A673 (cell line): ENCODE data around the gene AHCYL2. TPM values are rescaled to one million over a fixed set of nuclear protein-coding genes. Genes with fewer than 3 reads are reported as not detected.

Source experiments
- BruUV-seq: library from RNA; stranded (reverse); fragments of 400-500 nt; replicated peaks from 2 replicates; lab custom pipeline; 2021; lab: Mats Ljungman, UMichigan
- CTCF ChIA-PET: fragments of 300-600 bp; sonication (Branson Sonifier 250); formaldehyde crosslinking; loops from one replicate; lab custom pipeline; 2022; ENCODE audit warnings: antibody characterized with exemption; lab: Charles Lee
- POLR2A ChIA-PET: fragments of 300-600 bp; sonication (Branson Sonifier 250); formaldehyde crosslinking; loops from one replicate; lab custom pipeline; 2022; ENCODE audit warnings: antibody characterized with exemption; ENCODE audit not compliant: low non-redundant PET; lab: Charles Lee
- DNase-seq: peaks from one replicate; pipeline ENCODE4 v3.0.0-alpha.2; 2015; ENCODE audit warnings: low spot score
- H3K27ac ChIP-seq: fragments of 200-600 bp; sonication (generic); 2 replicates; pipeline ENCODE4 v1.5.1; 2016; ENCODE audit warnings: mixed run types, low read depth, mild to moderate bottlenecking, mixed read lengths, antibody characterized with exemption, low read length; ENCODE audit not compliant: poor library complexity, severe bottlenecking
- H3K27me3 ChIP-seq: fragments of 200-600 bp; sonication (generic); replicated peaks from 2 replicates; pipeline ENCODE4 v1.6.1; 2017; ENCODE audit warnings: mixed run types, low read depth, mild to moderate bottlenecking, mixed read lengths, antibody characterized with exemption, low read length; ENCODE audit not compliant: insufficient read depth, poor library complexity
- H3K36me3 ChIP-seq: fragments of 200-600 bp; sonication (generic); 2 replicates; pipeline ENCODE4 v1.6.1; 2016; ENCODE audit warnings: mixed run types, mild to moderate bottlenecking, mixed read lengths, antibody characterized with exemption, low read length; ENCODE audit not compliant: insufficient read depth, poor library complexity, severe bottlenecking
- H3K4me1 ChIP-seq: fragments of 200-600 bp; sonication (generic); 2 replicates; pipeline ENCODE4 v1.6.1; 2017; ENCODE audit warnings: mixed run types, mild to moderate bottlenecking, mixed read lengths, antibody characterized with exemption, low read length; ENCODE audit not compliant: insufficient read depth, poor library complexity, severe bottlenecking
- H3K4me3 ChIP-seq: fragments of 200-600 bp; sonication (generic); 2 replicates; pipeline ENCODE4 v1.5.1; 2016; ENCODE audit warnings: low read depth, mixed run types, mild to moderate bottlenecking, mixed read lengths, low read length; ENCODE audit not compliant: poor library complexity, severe bottlenecking
- H3K9me3 ChIP-seq: fragments of 200-600 bp; sonication (generic); 2 replicates; pipeline ENCODE4 v1.6.1; 2016; ENCODE audit warnings: mixed run types, low read depth, mild to moderate bottlenecking, mixed read lengths, antibody characterized with exemption, low read length; ENCODE audit not compliant: poor library complexity, severe bottlenecking
- CTCF ChIP-seq: fragments of 300-800, 200-600 bp; sonication (generic); conservative IDR thresholded peaks from 2 replicates; pipeline ENCODE4 v1.5.1; 2017; ENCODE audit warnings: low read depth, mild to moderate bottlenecking, antibody characterized with exemption, low read length, moderate library complexity, mixed read lengths
- EZH2 ChIP-seq: fragments of 200-600 bp; sonication (generic); IDR thresholded peaks from 2 replicates; pipeline ENCODE4 v1.6.1; 2017; ENCODE audit warnings: borderline replicate concordance, low read depth, mild to moderate bottlenecking, mixed read lengths, antibody characterized with exemption, low read length; ENCODE audit not compliant: poor library complexity, severe bottlenecking
- intact Hi-C: fragments of 100-400 bp; cut with micrococcal nuclease; formaldehyde crosslinking; loops from one replicate; pipeline ENCODE4 v1.10.0; 2022; ENCODE audit not compliant: unreplicated experiment
- total RNA-seq: library from RNA; stranded (reverse); gene quantifications from 2 replicates; pipeline ENCODE4 v1.2.3, GENCODE V29; 2021

Gene AHCYL2
- total RNA-seq, 1 experiment from 2014 or later, result 35.2 TPM

GRCh38 chr7:129390314-129390713 lies 165.5 kb downstream of the AHCYL2 start:
- ChIA-PET CTCF (interaction anchor here (1.1 to 1.3 kb wide), 2 partner anchors 14 to 23 kb away, joined by 3 to 4 read pairs; no protein-coding TSS in a partner anchor), POLR2A (no interaction called here)
- DNase-seq, result no peak
- H3K27me3 ChIP-seq, result no peaks in the 10 kb centered on the region
- no peaks in the 10 kb centered on the region for H3K36me3 ChIP-seq
- intact Hi-C loops, result no loop called here
- peaks cover 18% of the 10 kb centered on the region for H3K4me1 ChIP-seq
- no TSS peak for BruUV-seq
- H3K4me3 ChIP-seq, result no peak overlapping the region
- TF ChIP-seq EZH2 (no peak), CTCF (no peak)
- H3K9me3 ChIP-seq, result no peaks in the 10 kb centered on the region
- H3K27ac ChIP-seq, result no peak overlapping the region

- no peak for DNase-seq
- ChIA-PET CTCF (no interaction called here), POLR2A (interaction anchor here (0.6 kb wide), 1 partner anchor 12 kb away, joined by 7 read pairs; no protein-coding TSS in a partner anchor)
- H3K4me1 ChIP-seq, result peaks cover 14% of the 10 kb centered on the region
- BruUV-seq, result no TSS peak
- no peak overlapping the region for H3K4me3 ChIP-seq
- intact Hi-C loops, result no loop called here
- TF ChIP-seq EZH2 (no peak), CTCF (no peak)
- no peaks in the 10 kb centered on the region for H3K36me3 ChIP-seq
- H3K27ac ChIP-seq, result no peak overlapping the region
- no peaks in the 10 kb centered on the region for H3K27me3 ChIP-seq
- no peaks in the 10 kb centered on the region for H3K9me3 ChIP-seq
These were observed 166.8 kb downstream of the AHCYL2 start for GRCh38 chr7:129391546-129392171.

- Histone ChIP-seq H3K4me1 (no peaks in the 10 kb centered on the region), H3K4me3 (no peak overlapping the region), H3K27me3 (no peaks in the 10 kb centered on the region), H3K27ac (no peak overlapping the region), H3K36me3 (no peaks in the 10 kb centered on the region), H3K9me3 (no peaks in the 10 kb centered on the region)
- intact Hi-C loops, result no loop called here
- no TSS peak for BruUV-seq
- POLR2A ChIA-PET, result no interaction called here
- DNase-seq, result no peak
- CTCF ChIA-PET, result interaction anchor here (0.6 kb wide), 1 partner anchor 16 kb away, joined by 3 read pairs; no protein-coding TSS in a partner anchor
- TF ChIP-seq EZH2 (no peak), CTCF (no peak)
These were observed 168.4 kb downstream of the AHCYL2 start for GRCh38 chr7:129393255-129393654.
